NCI-H1694 treated with DMSO at 0.1 percent for 48 hours (cell line): Measurements from ENCODE around the gene DUS1L.
"Not testable (repeated sequence)": the region's sequence is repeated elsewhere in the genome, so short reads cannot be mapped to it uniquely, and the experiment has no call there.

Experiments
- DNase-seq: peaks from one replicate; lab custom pipeline; 2025; lab: John Stamatoyannopoulos, UW

Gene DUS1L

GRCh38 chr17:82039695-82040299, 25.8 kb downstream of the DUS1L start:
- DNase-seq: no peak

GRCh38 chr17:82038796-82039409, 26.7 kb downstream of the DUS1L start:
- not testable (repeated sequence) for DNase-seq

- no peak for DNase-seq
These were observed 27.8 kb downstream of the DUS1L start for GRCh38 chr17:82037889-82038195.

- DNase-seq: peak; percentile 96
These were observed 28.3 kb downstream of the DUS1L start, which contains the start of gene DCXR for GRCh38 chr17:82037092-82037888. TSS of gene DCXR (minus strand) at chr17:82037697. CDS start at chr17:82037682, 15 bp downstream.

GRCh38 chr17:82036634-82037091, 28.9 kb downstream of the DUS1L start:
- no peak for DNase-seq

- DNase-seq: no peak
These were observed 29.5 kb downstream of the DUS1L start for GRCh38 chr17:82035956-82036633.

GRCh38 chr17:82035488-82035887, 30.1 kb downstream of the DUS1L start:
- no peak for DNase-seq

- no peak for DNase-seq
These were observed 31.1 kb downstream of the DUS1L start for GRCh38 chr17:82034371-82035011.

- DNase-seq: no peak
These were observed 32.1 kb downstream of the DUS1L start for GRCh38 chr17:82033359-82034085.

- no peak for DNase-seq
These were observed 33.5 kb downstream of the DUS1L start for GRCh38 chr17:82031885-82032627.

- DNase-seq: no peak
These were observed 34.2 kb downstream of the DUS1L start, which contains the start of gene RAC3 for GRCh38 chr17:82031303-82031884. TSS of gene RAC3 (plus strand) at chr17:82031678. CDS start at chr17:82031762, 84 bp downstream.

- DNase-seq: peak; percentile 67
These were observed 34.9 kb downstream of the DUS1L start for GRCh38 chr17:82030470-82031302.

- no peak for DNase-seq
These were observed 35.6 kb downstream of the DUS1L start for GRCh38 chr17:82029990-82030469.

GRCh38 chr17:82029391-82029790, 36.2 kb downstream of the DUS1L start:
- DNase-seq: no peak

GRCh38 chr17:82028966-82029365, 36.6 kb downstream of the DUS1L start:
- no peak for DNase-seq

GRCh38 chr17:82028246-82028645, 37.4 kb downstream of the DUS1L start:
- no peak for DNase-seq

GRCh38 chr17:82025401-82026107, 40.0 kb downstream of the DUS1L start:
- no peak for DNase-seq

GRCh38 chr17:82024859-82025258, 40.7 kb downstream of the DUS1L start:
- no peak for DNase-seq
